Measurements from ENCODE around the gene CELSR3.

CELSR3 gene

DNA sequence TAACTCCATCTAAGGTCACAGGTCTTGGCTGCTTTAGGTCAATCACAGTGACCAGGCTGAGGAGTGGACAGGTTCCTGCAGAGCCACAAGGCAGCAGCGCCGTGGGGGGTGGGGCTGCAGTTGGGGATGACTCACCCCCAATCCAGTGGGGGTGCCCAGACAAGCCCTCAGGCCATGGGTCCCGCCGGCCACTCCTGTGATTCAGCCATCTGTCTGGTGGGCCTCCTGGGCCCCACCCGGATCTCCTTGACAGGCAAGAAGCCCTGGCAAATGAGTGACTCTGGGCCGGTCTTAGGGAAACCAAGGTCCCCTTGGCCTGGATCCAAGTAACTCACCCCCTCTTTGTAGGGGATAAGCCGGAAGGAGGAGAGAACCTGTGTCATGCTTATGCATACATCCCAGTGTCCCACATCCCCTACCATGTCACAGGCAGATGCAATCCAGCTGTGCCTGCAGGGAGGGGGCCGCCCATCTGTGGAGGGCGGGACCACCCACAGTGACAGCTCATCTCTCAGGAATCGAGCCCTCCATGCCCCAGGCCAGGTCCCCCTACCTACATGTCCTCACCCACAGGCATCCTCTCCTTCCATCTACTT lies 67.1 kb downstream of the CELSR3 start:
- TF ChIP-seq, protein P1, sequence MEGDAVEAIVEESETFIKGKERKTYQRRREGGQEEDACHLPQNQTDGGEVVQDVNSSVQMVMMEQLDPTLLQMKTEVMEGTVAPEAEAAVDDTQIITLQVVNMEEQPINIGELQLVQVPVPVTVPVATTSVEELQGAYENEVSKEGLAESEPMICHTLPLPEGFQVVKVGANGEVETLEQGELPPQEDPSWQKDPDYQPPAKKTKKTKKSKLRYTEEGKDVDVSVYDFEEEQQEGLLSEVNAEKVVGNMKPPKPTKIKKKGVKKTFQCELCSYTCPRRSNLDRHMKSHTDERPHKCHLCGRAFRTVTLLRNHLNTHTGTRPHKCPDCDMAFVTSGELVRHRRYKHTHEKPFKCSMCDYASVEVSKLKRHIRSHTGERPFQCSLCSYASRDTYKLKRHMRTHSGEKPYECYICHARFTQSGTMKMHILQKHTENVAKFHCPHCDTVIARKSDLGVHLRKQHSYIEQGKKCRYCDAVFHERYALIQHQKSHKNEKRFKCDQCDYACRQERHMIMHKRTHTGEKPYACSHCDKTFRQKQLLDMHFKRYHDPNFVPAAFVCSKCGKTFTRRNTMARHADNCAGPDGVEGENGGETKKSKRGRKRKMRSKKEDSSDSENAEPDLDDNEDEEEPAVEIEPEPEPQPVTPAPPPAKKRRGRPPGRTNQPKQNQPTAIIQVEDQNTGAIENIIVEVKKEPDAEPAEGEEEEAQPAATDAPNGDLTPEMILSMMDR (IDR thresholded peaks at IDR 0.05; ENCODE audit: poor library complexity, severe bottlenecking), result no peak
- H3K27ac ChIP-seq (ENCODE audit: poor library complexity, severe bottlenecking), result peak overlapping the region; percentile 98
- peaks cover 48% of the 10 kb centered on the region for H3K4me1 ChIP-seq (ENCODE audit: insufficient read depth, poor library complexity, severe bottlenecking)
- no peaks in the 10 kb centered on the region for H3K27me3 ChIP-seq (ENCODE audit: insufficient read depth, poor library complexity, severe bottlenecking)
- ATAC-seq (ENCODE audit: low read depth) (peak; percentile 40), DNase-seq (ENCODE audit: low spot score) (peak; percentile 98)
- H3K4me3 ChIP-seq (ENCODE audit: severe bottlenecking), result peak overlapping the region; percentile 77
- no peaks in the 10 kb centered on the region for H3K9me3 ChIP-seq (ENCODE audit: severe bottlenecking)
- H3K36me3 ChIP-seq (ENCODE audit: low read depth), result peaks cover 60% of the 10 kb centered on the region

DNA sequence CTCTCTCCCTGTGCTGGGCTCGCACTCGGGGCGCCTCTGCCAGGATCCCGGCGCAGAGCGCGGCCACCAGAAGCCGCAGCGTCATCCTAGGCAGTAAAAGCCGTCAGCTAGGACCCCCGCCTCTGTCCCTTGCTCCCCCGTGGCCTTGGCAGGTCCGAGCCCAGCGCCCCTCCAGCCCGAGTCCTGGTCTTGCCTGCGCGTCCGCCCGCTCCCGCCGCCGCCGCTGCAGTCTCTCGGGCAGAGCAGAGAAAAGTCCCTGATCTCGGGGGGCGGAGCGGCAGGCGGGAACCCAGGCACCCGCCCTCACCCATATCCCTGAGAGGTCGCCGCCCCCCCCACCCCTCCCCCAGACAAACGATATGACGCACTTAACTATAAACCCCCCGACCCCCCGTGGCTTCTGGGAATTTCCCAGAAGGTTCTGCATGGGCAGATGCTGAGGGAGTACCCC lies 67.6 kb downstream of the CELSR3 start, which contains the start of gene COL7A1:
COL7A1 (minus strand) TSS at position 255 of the 451 bp plus-strand sequence; CDS start at position 85, 170 bp downstream.
- Histone ChIP-seq H3K27ac (ENCODE audit: poor library complexity, severe bottlenecking) (peak within 1 kb of the TSS; percentile 98), H3K4me3 (ENCODE audit: severe bottlenecking) (peak within 1 kb of the TSS; percentile 77)

DNA sequence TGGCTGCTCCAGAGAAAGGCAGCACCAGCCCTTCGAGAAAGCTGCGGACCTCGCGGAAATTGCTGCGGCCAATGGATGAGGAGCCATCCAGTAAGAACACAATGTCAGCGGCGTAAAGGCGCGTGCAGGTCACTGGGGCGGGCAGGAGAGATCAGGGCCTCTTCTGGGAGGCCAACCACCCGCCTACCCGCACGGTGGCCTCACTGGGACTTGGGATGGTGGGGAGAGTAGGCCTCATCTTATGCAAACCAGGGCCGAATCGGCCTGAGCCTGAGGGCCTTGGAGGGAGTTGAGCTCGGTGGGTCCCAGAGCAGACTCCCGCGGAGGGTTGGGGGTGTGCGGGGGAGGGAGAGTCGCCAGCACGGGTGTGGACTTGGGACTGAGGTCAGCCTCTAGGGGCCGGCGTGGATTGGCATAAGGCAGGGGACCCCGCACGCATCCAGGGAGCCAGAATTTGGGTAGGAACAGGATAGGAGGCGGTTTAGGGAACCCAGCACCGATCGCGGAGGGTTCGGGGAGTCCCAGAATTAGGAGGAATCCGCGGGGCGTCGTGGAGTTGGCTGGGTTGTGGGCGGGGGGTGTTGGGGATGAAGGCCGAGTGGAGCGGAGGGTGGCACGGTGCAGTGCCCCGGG lies 68.2 kb downstream of the CELSR3 start:
- no peak for ATAC-seq (ENCODE audit: low read depth)
- peak overlapping the region; percentile 98 for H3K27ac ChIP-seq (ENCODE audit: poor library complexity, severe bottlenecking)
- H3K4me3 ChIP-seq (ENCODE audit: severe bottlenecking), result peak overlapping the region; percentile 77
- H3K4me1 ChIP-seq (ENCODE audit: insufficient read depth, poor library complexity, severe bottlenecking), result peaks cover 38% of the 10 kb centered on the region
- H3K9me3 ChIP-seq (ENCODE audit: severe bottlenecking), result no peaks in the 10 kb centered on the region
- no peak for DNase-seq (ENCODE audit: low spot score)
- H3K27me3 ChIP-seq (ENCODE audit: insufficient read depth, poor library complexity, severe bottlenecking), result no peaks in the 10 kb centered on the region
- TF ChIP-seq, protein P1 (IDR thresholded peaks at IDR 0.05; ENCODE audit: poor library complexity, severe bottlenecking), result no peak
- H3K36me3 ChIP-seq (ENCODE audit: low read depth), result peaks cover 60% of the 10 kb centered on the region

More for the DNA sequence above, 67.6 kb downstream of the CELSR3 start, which contains the start of gene COL7A1:
- Histone ChIP-seq H3K9me3 (ENCODE audit: severe bottlenecking) (no peaks in the 10 kb centered on the region), H3K36me3 (ENCODE audit: low read depth) (peaks cover 60% of the 10 kb centered on the region), H3K27me3 (ENCODE audit: insufficient read depth, poor library complexity, severe bottlenecking) (no peaks in the 10 kb centered on the region), H3K4me1 (ENCODE audit: insufficient read depth, poor library complexity, severe bottlenecking) (peaks cover 43% of the 10 kb centered on the region)
- TF ChIP-seq, protein P1 (IDR thresholded peaks at IDR 0.05; ENCODE audit: poor library complexity, severe bottlenecking), result no peak
- ATAC-seq (ENCODE audit: low read depth) (0 out of 3 replicates have a peak, but pooled peaks have one; percentile 4), DNase-seq (ENCODE audit: low spot score) (no peak)

DNA sequence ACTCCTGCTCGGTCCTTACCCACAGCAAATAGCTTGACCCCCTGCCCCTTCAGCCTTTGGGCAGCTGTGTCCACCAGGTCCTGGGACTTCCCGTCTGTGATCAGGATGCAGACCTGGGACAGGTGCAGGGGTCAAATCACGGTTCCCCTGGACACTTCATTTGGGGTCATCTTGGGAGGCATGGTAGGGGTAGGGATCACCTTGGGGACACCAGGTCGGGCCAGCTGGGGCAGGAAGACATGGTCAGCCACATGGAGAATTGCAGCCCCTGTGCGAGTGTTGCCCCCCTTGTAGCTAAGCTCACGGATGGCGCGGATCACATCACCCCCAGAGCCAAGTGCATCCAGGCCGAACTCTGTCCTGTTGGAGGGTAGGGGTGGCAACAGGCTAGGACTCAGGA lies 69.3 kb downstream of the CELSR3 start:
- peaks cover 70% of the 10 kb centered on the region for H3K36me3 ChIP-seq (ENCODE audit: low read depth)
- H3K4me3 ChIP-seq (ENCODE audit: severe bottlenecking), result peak overlapping the region; percentile 77
- H3K27ac ChIP-seq (ENCODE audit: poor library complexity, severe bottlenecking), result peak overlapping the region; percentile 98

More for the DNA sequence above, 69.3 kb downstream of the CELSR3 start:
- Histone ChIP-seq H3K9me3 (ENCODE audit: severe bottlenecking) (no peaks in the 10 kb centered on the region), H3K4me1 (ENCODE audit: insufficient read depth, poor library complexity, severe bottlenecking) (peaks cover 28% of the 10 kb centered on the region), H3K27me3 (ENCODE audit: insufficient read depth, poor library complexity, severe bottlenecking) (no peaks in the 10 kb centered on the region)
- TF ChIP-seq, protein P1 (IDR thresholded peaks at IDR 0.05; ENCODE audit: poor library complexity, severe bottlenecking), result no peak
- no peak for DNase-seq (ENCODE audit: low spot score)
- no peak for ATAC-seq (ENCODE audit: low read depth)
